Measurements from ENCODE around the gene IQGAP1.
"Not testable (repeated sequence)": the region's sequence is repeated elsewhere in the genome, so short reads cannot be mapped to it uniquely, and the experiment has no call there.

Gene IQGAP1

DNA sequence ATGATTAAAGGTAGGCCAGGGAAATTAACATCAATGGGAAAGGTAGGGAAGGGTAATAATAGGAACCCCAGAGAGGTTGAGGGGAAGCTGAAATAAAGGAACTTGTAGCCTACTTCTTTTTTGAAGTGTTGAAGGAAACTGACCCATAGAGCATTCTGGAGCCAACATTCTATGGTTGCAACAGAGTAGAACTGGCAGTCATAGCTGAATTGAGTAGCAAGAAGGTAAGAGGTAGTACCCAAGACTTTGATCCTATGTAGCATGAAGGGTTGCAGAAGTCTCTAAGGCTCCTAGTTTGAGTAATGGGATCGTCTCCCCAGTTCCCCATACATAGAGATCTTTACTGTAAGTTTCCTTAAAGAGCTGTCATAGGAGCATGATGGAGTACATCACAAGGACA is 43.4 kb upstream of the IQGAP1 start:
- DNase-seq (ENCODE audit: extremely low read depth, insufficient read length) = no peak
- H3K36me3 ChIP-seq (ENCODE audit: control insufficient read depth, insufficient read depth, low read length) = no peaks in the 10 kb centered on the region
- no peak overlapping the region for H3K4me3 ChIP-seq (replicated peaks; ENCODE audit: low read depth, low read length)
- H3K27me3 ChIP-seq (replicated peaks; ENCODE audit: control insufficient read depth, insufficient read depth, low read length) = no peaks in the 10 kb centered on the region
- TF ChIP-seq, protein P1, sequence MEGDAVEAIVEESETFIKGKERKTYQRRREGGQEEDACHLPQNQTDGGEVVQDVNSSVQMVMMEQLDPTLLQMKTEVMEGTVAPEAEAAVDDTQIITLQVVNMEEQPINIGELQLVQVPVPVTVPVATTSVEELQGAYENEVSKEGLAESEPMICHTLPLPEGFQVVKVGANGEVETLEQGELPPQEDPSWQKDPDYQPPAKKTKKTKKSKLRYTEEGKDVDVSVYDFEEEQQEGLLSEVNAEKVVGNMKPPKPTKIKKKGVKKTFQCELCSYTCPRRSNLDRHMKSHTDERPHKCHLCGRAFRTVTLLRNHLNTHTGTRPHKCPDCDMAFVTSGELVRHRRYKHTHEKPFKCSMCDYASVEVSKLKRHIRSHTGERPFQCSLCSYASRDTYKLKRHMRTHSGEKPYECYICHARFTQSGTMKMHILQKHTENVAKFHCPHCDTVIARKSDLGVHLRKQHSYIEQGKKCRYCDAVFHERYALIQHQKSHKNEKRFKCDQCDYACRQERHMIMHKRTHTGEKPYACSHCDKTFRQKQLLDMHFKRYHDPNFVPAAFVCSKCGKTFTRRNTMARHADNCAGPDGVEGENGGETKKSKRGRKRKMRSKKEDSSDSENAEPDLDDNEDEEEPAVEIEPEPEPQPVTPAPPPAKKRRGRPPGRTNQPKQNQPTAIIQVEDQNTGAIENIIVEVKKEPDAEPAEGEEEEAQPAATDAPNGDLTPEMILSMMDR (IDR thresholded peaks at IDR 0.05; ENCODE audit: insufficient read depth, low read length, poor library complexity, severe bottlenecking) = no peak

DNA sequence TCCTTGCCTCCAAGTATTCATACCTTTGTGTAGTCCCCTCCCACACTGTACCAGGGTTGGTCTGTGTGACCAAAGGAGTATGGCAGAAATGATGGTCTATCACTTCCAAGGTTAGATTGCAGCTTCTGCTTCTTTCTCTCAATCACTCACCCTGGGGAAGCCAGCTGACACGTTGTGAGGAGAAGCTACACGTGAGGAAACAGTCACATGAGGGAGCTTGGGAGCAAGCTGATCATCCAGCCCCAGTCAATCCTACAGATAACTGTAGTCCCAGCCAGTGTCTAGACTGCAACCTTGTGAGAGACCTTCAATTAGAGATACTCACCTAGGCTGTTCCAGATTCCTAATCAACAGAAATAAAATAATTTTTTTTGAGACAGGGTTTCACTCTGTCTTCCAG is 42.2 kb upstream of the IQGAP1 start:
- DNase-seq (ENCODE audit: extremely low read depth, insufficient read length) = no peak
- Histone ChIP-seq H3K27me3 (replicated peaks; ENCODE audit: control insufficient read depth, insufficient read depth, low read length) (no peaks in the 10 kb centered on the region), H3K36me3 (ENCODE audit: control insufficient read depth, insufficient read depth, low read length) (no peaks in the 10 kb centered on the region), H3K4me3 (replicated peaks; ENCODE audit: low read depth, low read length) (no peak overlapping the region)
- TF ChIP-seq, protein P1 (IDR thresholded peaks at IDR 0.05; ENCODE audit: insufficient read depth, low read length, poor library complexity, severe bottlenecking) = no peak

DNA sequence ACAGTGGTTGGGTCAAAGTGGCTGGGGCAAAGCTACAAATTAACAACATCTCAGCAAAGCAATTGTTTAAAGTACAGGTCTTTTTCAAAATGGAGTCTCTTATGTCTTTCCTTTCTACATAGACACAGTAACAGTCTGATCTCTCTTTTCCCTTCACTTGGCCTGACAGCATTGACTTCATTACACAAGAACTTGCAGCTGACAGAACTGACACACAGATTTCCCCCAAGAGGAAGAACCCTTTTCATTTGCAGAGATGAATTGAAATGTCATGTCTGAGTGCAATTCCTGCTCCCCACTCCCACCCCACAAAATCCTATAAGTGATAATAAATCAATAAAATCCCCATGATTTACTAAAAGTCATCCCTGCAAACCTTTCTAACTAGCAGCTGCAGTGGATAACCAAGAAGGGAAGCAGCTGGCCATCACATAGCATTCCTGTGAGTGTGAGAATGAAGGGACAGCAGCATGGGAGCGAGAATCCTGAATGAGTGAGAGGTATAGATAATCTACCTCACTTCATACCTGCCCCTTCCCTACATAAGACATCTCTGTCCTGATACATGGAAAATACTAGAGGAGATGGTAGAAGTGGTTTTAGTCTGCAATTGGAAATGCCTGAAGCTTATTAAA is 40.5 kb upstream of the IQGAP1 start:
- H3K4me3 ChIP-seq (replicated peaks; ENCODE audit: low read depth, low read length); H3K36me3 ChIP-seq (ENCODE audit: control insufficient read depth, insufficient read depth, low read length); H3K27me3 ChIP-seq (replicated peaks; ENCODE audit: control insufficient read depth, insufficient read depth, low read length); DNase-seq (ENCODE audit: extremely low read depth, insufficient read length): not testable (repeated sequence)

DNA sequence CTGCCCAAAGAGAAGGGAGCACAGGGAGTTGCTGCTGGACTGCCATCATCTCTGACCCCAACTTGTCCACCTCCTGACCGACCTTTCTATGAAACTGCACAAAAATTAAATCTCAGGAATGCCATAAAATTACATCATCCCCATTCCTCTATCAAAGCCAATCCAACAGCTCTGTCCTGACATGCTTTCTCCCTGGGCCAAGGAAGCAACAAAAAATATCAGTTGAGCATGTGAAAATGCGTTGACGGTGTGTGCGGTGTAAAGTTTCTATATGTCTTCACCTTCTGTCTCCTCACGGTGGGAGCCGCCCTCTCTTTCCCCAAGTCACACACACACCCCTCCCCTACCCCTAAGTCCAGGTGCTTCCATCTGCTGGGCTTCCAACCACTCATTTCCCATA is 39.6 kb upstream of the IQGAP1 start:
- Histone ChIP-seq H3K36me3 (ENCODE audit: control insufficient read depth, insufficient read depth, low read length) (no peaks in the 10 kb centered on the region), H3K27me3 (replicated peaks; ENCODE audit: control insufficient read depth, insufficient read depth, low read length) (no peaks in the 10 kb centered on the region), H3K4me3 (replicated peaks; ENCODE audit: low read depth, low read length) (no peak overlapping the region)
- no peak for DNase-seq (ENCODE audit: extremely low read depth, insufficient read length)
- TF ChIP-seq, protein P1 (IDR thresholded peaks at IDR 0.05; ENCODE audit: insufficient read depth, low read length, poor library complexity, severe bottlenecking) = no peak

DNA sequence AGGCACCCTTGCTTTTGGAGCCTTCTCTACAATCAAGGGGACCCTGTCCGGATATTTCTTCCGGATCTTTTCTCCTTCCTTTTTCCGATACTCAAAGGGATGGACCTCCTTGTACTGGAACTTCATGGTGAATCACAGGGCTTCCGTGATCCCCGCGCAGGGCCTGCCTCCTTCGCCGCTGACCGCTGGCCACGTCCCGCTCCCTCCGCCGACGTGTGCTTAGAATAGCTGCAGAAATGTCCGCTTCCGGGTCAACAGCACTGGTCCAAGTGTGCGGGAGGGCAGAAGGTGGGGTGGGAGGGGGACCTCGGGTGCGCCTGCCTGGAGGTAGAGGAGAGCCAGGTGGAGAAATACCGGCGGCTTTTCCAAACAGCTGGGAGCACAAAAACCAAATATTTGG is 39.0 kb upstream of the IQGAP1 start:
- no peak overlapping the region for H3K4me3 ChIP-seq (replicated peaks; ENCODE audit: low read depth, low read length)
- no peaks in the 10 kb centered on the region for H3K27me3 ChIP-seq (replicated peaks; ENCODE audit: control insufficient read depth, insufficient read depth, low read length)
- H3K36me3 ChIP-seq (ENCODE audit: control insufficient read depth, insufficient read depth, low read length) = no peaks in the 10 kb centered on the region
- TF ChIP-seq, protein P1 (IDR thresholded peaks at IDR 0.05; ENCODE audit: insufficient read depth, low read length, poor library complexity, severe bottlenecking) = no peak
- DNase-seq (ENCODE audit: extremely low read depth, insufficient read length) = no peak

DNA sequence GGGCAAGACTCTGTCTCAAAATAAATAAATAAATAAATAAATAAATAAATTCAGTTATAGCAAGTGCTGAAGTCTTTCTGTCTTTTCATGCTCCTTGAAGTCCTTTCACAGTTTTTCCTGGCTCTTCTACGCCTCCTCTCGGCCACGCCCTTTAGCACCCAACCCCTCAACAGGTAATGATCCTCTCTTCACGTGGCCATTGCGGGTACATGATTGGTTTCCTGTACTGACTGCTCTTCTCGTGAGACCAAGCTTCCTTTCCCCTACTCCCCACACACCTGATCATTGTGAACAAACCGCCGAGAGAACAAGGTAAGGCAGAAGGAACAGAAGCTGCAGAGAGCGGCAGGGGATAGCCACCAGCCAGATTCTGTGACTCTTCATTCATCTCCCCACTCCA is 38.2 kb upstream of the IQGAP1 start:
- no peaks in the 10 kb centered on the region for H3K36me3 ChIP-seq (ENCODE audit: control insufficient read depth, insufficient read depth, low read length)
- no peaks in the 10 kb centered on the region for H3K27me3 ChIP-seq (replicated peaks; ENCODE audit: control insufficient read depth, insufficient read depth, low read length)
- DNase-seq (ENCODE audit: extremely low read depth, insufficient read length) = no peak
- no peak overlapping the region for H3K4me3 ChIP-seq (replicated peaks; ENCODE audit: low read depth, low read length)
- TF ChIP-seq, protein P1 (IDR thresholded peaks at IDR 0.05; ENCODE audit: insufficient read depth, low read length, poor library complexity, severe bottlenecking) = no peak
